ENCODE results near the gene AP2A1. TPM values are rescaled to one million over a fixed set of nuclear protein-coding genes. Genes with fewer than 3 reads are reported as not detected.

AP2A1 gene
- total RNA-seq, 1 donor from 2014 or later: 39.2 TPM

- DNase-seq (ENCODE audit: low spot score): no peak
Measured at GRCh38 chr19:49838885-49839588, 72.2 kb downstream of the AP2A1 start.

DNA sequence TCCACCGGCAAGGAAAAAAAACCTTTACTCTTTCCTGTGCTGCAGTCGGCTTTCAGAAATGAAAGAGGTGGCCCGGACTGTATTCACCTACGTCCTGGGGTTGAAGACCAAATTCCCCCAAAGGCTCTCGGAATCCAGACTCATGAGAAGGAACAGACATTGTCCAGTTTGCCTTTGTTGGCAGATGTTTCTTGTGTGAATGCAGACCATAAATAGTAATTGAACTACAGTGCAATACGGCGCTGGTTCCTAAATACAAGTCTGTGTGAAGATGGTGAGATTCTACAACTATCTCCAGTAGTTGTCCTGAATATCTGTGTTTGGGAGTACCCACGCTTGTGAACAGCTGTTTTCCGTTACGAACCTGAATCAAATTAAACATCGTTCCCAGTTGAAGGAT is 72.9 kb downstream of the AP2A1 start:
- no peak for DNase-seq (ENCODE audit: low spot score)

DNA sequence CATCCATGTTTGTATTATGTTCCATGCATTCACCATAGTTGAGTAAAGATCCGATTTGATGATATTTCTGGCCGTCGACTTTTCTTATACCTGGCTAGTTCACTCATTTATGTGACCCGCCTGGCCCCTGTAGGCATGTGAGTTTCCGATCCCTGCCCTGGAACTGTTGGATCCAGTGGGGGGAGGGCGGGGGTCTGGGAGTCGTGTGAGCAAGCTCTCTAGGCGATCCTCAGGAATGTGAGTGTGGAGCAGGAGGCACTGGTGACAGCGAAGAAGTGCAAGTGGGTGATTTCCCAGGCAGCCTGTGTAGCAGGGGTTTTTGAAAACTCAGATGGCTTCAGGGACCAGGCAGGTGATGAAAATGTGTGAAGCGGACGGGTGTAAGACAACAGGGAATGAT is 73.5 kb downstream of the AP2A1 start:
- DNase-seq (ENCODE audit: low spot score): no peak

GRCh38 chr19:49840736-49841249 is 74.0 kb downstream of the AP2A1 start:
- no peak for DNase-seq (ENCODE audit: low spot score)

- DNase-seq (ENCODE audit: low spot score): no peak
Measured at GRCh38 chr19:49843265-49843664, 76.5 kb downstream of the AP2A1 start.

GRCh38 chr19:49844138-49845095 is 77.6 kb downstream of the AP2A1 start:
- DNase-seq (ENCODE audit: low spot score): no peak

- no peak for DNase-seq (ENCODE audit: low spot score)
Measured at GRCh38 chr19:49845414-49845813, 78.6 kb downstream of the AP2A1 start.

GRCh38 chr19:49846408-49846807 is 79.6 kb downstream of the AP2A1 start:
- no peak for DNase-seq (ENCODE audit: low spot score)

- no peak for DNase-seq (ENCODE audit: low spot score)
Measured at GRCh38 chr19:49847731-49848696, 81.2 kb downstream of the AP2A1 start.

DNA sequence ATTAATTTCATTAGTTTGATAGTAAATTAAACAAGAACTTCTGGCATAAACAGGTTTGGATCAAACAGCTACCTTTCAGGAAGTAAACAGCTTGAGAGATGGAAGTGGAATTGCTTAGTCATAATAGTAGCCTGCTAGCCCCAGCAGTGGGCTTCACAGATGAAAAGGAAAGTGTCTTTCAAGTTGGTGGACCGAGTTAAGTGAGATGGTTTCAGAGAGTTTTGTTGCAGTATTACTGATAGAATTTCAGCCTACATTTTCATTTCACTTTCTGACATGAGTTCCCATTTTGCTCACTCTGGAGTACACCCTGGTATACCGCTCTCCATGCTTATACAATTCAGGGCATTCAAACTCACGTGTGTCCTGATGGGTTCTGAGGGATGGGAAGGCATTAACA is 82.1 kb downstream of the AP2A1 start:
- DNase-seq (ENCODE audit: low spot score): no peak

DNA sequence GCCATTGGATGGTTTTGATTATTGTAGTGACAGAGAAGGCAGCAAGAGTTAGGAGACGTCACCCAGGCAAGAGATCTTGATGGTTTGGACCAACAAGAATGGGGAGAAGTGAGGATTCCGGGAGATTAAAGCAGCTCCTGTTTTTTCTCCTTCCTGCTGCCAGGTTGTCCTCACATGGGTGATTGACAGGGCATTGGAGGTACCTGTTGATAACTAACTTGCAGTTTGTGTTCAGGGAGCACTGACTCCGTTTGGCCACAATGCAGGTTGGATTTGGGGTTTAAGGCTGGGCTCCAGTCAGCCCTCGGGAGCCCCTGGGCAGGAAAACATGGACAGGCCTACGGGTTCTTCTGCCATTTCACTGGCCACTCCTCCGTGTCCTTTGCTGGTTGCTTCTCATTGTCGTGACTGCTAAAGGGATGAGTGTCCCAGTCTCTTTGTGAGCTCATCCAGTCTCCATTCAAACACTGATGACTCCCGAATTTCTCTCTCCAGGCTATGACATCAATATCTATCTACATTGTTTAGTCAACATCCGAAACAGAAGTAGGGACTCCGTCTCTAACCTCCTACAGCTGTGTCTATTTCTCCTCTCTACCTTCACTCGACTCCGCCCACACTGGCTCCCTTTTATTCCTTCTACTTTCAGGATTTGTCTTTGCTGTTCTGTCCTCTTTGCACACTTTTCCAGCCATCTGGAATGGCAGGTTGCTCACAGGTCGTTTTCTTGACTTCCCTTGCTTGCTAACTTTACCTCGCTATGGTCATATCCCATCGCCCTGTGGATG is 82.8 kb downstream of the AP2A1 start:
- no peak for DNase-seq (ENCODE audit: low spot score)

- DNase-seq (ENCODE audit: low spot score): no peak
Measured at GRCh38 chr19:49850221-49850486, 83.4 kb downstream of the AP2A1 start.

GRCh38 chr19:49850487-49851342 is 83.9 kb downstream of the AP2A1 start, which contains the start of gene PTOV1:
Gene PTOV1, plus strand, starts transcription at chr19:49851159.
- peak; percentile 89 for DNase-seq (ENCODE audit: low spot score)

DNA sequence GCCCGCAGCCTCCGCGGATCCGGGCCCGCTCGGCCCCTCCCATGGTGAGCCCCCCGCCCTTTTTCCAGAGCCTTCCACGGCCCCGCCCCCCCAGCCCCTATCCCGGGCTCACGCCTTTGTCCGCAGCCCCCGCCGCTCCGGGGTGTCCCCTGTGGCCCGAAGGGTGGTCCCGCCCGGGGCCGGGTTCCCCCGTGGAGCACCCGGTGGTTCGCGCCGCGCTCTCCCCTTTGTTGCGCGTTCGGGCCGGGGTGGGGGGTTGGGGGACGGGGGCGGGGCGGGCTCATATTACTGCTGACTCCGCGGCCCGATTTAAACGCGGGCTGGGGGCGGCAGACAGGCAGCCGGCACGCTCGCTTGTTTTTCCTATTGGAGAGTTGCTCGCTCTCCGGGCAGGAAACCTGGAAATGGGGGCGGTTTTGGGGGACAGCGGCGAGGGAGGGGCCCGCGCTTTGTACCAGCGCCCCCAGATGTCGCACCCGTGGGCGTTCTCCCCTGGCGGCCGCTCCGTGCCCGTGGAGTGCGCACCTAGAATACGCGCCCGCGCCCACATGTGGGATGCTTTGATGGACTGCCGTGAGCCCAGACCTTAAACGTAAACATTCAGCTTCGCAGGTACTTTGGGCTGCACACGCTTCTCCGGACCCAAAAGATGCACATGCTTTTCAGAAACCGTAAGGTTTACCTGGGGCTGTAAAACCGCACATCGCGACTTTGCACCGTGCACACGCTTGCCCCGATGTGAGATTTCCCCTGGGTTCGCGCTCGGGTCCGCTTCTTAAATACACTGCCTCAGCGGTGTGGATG is 84.9 kb downstream of the AP2A1 start:
- no peak for DNase-seq (ENCODE audit: low spot score)

DNA sequence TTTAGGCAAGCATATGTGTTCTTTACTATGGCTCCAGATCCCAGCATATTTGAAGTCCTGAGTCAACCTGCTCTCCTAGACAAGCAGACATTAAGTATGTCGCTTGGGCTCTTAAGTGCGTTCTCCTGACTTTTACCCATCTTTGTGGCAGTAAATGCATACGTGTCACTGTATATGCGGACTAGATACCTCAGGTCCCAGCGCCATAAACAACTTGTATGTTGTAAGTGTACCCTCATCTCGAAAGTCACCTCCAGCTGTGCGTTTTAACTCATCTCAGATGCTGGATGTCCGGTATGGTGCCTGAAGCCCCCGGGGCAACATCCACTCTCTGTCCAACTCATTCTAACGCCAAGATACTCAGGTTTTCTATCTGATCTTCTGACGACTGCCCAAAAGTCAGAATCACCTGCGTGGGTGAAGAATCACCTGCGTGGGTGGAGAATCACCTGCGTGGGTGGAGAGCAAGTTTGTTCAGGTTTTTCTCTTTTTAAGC is 85.9 kb downstream of the AP2A1 start:
- DNase-seq (ENCODE audit: low spot score): no peak

- DNase-seq (ENCODE audit: low spot score): no peak
Measured at GRCh38 chr19:49853852-49854377, 87.1 kb downstream of the AP2A1 start.

DNA sequence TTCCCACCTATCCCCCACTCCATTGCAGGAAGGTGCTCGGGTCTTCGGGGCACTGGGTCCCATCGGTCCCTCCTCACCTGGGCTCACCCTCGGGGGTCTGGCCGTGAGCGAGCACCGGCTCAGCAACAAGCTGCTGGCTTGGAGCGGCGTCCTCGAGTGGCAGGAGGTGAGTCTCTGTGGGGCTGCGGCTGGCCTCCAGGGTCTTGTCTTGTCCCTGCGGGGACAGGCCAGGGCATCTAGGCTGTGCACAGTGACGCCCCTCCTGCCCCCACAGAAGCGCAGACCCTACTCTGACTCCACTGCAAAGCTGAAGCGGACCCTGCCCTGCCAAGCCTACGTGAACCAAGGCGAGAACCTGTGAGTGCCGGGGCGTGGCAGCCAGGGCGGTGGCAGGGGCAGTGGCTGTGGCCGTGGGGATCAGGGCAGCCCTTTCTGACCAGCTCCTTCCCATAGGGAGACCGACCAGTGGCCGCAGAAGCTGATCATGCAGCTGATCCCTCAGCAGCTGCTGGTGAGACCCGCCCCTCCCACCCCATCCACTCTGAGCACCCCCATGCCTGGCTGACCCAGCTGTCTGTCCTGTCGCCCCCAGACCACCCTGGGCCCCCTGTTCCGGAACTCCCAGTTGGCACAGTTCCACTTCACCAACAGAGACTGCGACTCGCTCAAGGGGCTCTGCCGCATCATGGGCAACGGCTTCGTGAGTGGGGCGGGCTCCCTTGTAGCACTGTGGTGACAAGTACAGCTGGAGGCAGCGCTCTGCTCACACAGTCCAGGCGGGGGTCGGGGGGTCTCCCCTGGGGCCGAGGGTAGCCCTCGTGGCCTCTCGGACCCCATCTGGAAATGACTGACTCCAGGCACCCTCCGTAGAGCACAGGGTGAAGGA is 87.8 kb downstream of the AP2A1 start:
- no peak for DNase-seq (ENCODE audit: low spot score)

All from umbilical cord (tissue), 2 donors.